Body of pancreas (tissue), 4 donors: ENCODE results near the gene ST3GAL3. TPM values are rescaled to one million over a fixed set of nuclear protein-coding genes. Genes with fewer than 3 reads are reported as not detected.

ENCODE experiments used
- ATAC-seq: fragments of 150-250 bp; one replicate; pipeline ENCODE4 v1.9.1; 2016
- DNase-seq, 4 donors: peaks; one replicate each; pipeline ENCODE4 v3.0.0-alpha.2; 2019
- H3K27ac ChIP-seq, 4 donors: fragments of 200-600 bp; sonication (generic); 1 replicate in 3 of 4; 2 replicates in 1 of 4; pipeline versions ENCODE4 v1.5.1 to v1.6.1; 2016 to 2019; ENCODE audit warnings: mild to moderate bottlenecking in 1 of 4, mixed read lengths in 1 of 4, moderate library complexity in 1 of 4
- H3K27me3 ChIP-seq, 2 donors: fragments of 200-600 bp; sonication (generic); one replicate each; pipeline ENCODE4 v1.6.0; 2016; ENCODE audit warnings: mild to moderate bottlenecking in 1 of 2
- H3K36me3 ChIP-seq, 2 donors: fragments of 200-600 bp; sonication (generic); replicated peaks in 1 of 2; 2 replicates each; pipeline ENCODE4 v1.5.1; 2016; ENCODE audit warnings: low read depth in 2 of 2; ENCODE audit not compliant: insufficient read depth in 1 of 2
- H3K4me1 ChIP-seq: fragments of 200-600 bp; sonication (generic); one replicate; pipeline ENCODE4 v1.6.0; 2016
- H3K4me3 ChIP-seq, 2 donors: fragments of 200-600 bp; sonication (generic); 1 replicate in 1 of 2; 2 replicates in 1 of 2; pipeline ENCODE4 v1.5.1; 2016 to 2019
- H3K9me3 ChIP-seq, 3 donors: fragments of 200-600 bp; sonication (generic); 1 replicate in 2 of 3; 2 replicates in 1 of 3; pipeline ENCODE4 v1.5.1; 2016
- POLR2A ChIP-seq, 3 donors: fragments of 450-650 bp; IDR thresholded peaks; one replicate each; pipeline ENCODE4 v1.6.1; 2016; ENCODE audit warnings: antibody characterized with exemption in 3 of 3, mild to moderate bottlenecking in 2 of 3
- WGBS, 2 donors: methylation state at CpG; one replicate each; pipeline ENCODE4 v1.1.5; 2017; 5-methylcytosine and 5-hydroxymethylcytosine counted together
- intact Hi-C: fragments of 100-400 bp; cut with DNase I; formaldehyde crosslinking; loops from one replicate; pipeline ENCODE4 v1.15.1; 2023
- total RNA-seq, 2 donors: library from RNA; depleted of rRNA; stranded (reverse); fragments of >200 nt; gene quantifications; one replicate each; pipeline ENCODE4 v1.1.0, GENCODE V29; 2016
- TF ChIP-seq, protein P1 (sequence below), 7 experiments: fragments of 450-650 bp in 4 of 7; fragments of 200-600 bp in 3 of 7; sonication (generic) in 3 of 7; IDR thresholded peaks; one replicate each; pipeline ENCODE4 v1.5.1; 2016 to 2019; ENCODE audit warnings: antibody characterized with exemption in 7 of 7

Gene ST3GAL3
- total RNA-seq, 2 donors from 2014 or later = 14.5 to 15.2 TPM

DNA sequence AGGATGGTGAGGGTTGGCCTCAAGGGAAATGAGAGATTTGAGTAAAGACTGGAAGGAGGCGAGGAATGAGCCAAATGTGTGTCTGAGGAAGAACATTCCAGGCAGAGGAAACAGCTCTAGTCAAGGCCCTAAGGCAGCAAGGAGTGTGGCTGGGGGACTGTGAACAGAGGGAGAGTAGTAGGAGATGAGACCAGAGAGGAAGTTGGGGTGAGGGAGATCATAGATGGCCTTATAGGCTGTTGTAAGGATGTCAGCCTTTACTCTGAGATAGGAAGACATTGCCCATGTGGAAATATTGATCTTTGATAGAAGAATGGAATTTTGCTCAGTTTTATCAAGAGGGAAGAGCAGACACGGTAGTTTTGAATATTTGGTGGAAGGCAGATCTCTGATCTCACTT lies 171.1 kb downstream of the ST3GAL3 start:
- WGBS, 2 donors = 72 to 73% methylated on average over 2 of the region's 2 CpGs
- Histone ChIP-seq H3K27ac (no peak overlapping the region), H3K9me3 (no peaks in the 10 kb centered on the region), H3K36me3 (no peaks in the 10 kb centered on the region), H3K27me3 (no peaks in the 10 kb centered on the region), H3K4me3 (no peak overlapping the region), H3K4me1 (no peaks in the 10 kb centered on the region)
- ATAC-seq (no peak), DNase-seq (no peak)
- TF ChIP-seq POLR2A (IDR thresholded peaks at IDR 0.05) = no peak
- TF ChIP-seq, protein P1, sequence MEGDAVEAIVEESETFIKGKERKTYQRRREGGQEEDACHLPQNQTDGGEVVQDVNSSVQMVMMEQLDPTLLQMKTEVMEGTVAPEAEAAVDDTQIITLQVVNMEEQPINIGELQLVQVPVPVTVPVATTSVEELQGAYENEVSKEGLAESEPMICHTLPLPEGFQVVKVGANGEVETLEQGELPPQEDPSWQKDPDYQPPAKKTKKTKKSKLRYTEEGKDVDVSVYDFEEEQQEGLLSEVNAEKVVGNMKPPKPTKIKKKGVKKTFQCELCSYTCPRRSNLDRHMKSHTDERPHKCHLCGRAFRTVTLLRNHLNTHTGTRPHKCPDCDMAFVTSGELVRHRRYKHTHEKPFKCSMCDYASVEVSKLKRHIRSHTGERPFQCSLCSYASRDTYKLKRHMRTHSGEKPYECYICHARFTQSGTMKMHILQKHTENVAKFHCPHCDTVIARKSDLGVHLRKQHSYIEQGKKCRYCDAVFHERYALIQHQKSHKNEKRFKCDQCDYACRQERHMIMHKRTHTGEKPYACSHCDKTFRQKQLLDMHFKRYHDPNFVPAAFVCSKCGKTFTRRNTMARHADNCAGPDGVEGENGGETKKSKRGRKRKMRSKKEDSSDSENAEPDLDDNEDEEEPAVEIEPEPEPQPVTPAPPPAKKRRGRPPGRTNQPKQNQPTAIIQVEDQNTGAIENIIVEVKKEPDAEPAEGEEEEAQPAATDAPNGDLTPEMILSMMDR (IDR thresholded peaks at IDR 0.05) = no peak
- intact Hi-C loops = no loop called here

DNA sequence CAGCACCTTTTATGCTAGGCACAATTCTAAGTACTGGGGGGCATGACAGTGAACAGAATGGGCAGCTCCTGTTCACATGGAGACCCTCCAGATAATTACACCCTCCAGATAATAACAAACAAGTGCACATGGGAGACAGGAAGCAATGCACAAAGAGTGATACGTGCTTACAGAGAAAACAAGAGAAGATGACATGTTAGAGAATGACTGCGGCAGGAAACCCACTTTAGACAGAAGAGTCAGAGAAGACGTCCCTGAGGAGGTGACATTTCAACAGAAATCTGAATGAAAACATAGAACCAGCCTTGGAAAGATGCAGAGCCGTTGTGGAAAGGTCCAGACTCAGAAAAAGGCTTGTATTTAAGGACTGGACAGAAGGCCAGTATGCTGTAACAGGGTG lies 171.5 kb downstream of the ST3GAL3 start:
- H3K4me3 ChIP-seq = no peak overlapping the region
- H3K9me3 ChIP-seq = no peaks in the 10 kb centered on the region
- no peak for TF ChIP-seq POLR2A (IDR thresholded peaks at IDR 0.05)
- TF ChIP-seq, protein P1 (IDR thresholded peaks at IDR 0.05) = no peak
- intact Hi-C loops = no loop called here
- no peaks in the 10 kb centered on the region for H3K27me3 ChIP-seq
- DNase-seq (no peak), ATAC-seq (no peak)
- 85 to 86% methylated on average over 4 of the region's 4 CpGs for WGBS, 2 donors
- no peaks in the 10 kb centered on the region for H3K36me3 ChIP-seq
- no peak overlapping the region for H3K27ac ChIP-seq
- no peaks in the 10 kb centered on the region for H3K4me1 ChIP-seq

DNA sequence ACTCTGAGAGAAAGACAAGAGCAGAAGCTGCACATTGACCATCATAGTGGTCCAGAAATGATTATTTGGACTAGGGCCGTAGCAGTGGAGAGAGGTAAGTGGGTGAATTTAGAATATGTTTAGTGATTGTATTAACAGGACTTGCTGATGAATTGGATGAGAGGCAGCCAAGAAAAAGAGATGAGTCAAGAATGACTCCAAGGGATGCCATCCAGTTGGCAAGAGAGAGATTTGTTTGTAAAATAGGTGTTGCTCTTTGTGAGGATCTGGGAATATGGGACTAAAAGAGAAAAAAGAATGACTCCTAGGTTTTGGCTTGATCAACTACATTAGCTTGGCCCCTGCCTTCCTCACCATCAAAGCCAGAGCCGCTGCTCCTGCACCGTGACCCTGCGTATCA lies 172.1 kb downstream of the ST3GAL3 start:
- no peaks in the 10 kb centered on the region for H3K9me3 ChIP-seq
- WGBS, 2 donors = 92 to 100% methylated on average over 4 of the region's 4 CpGs

DNA sequence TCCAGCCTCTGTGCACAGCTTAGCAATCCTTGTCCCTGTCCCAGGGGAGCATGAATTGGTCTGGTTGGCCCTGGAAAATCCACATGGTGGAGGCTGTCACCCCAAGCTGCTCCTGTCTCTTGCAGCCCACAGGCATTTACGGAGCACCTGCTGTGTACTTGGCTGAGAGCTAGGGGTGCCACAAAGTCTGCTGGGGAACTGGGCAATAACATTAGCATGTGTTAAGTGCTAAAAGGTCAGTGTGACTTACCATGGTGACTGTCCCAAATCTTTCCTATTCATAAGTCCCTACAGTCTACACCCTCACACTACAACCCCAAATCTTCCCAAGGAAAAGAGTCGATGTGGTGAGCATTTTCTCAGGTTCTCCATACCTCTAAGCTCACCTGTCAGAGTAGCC lies 172.7 kb downstream of the ST3GAL3 start:
- intact Hi-C loops = no loop called here

More for the DNA sequence above, 172.1 kb downstream of the ST3GAL3 start:
- no peak for ATAC-seq
- H3K36me3 ChIP-seq = no peaks in the 10 kb centered on the region
- H3K4me1 ChIP-seq = no peaks in the 10 kb centered on the region
- H3K27ac ChIP-seq = no peak overlapping the region
- H3K4me3 ChIP-seq = no peak overlapping the region
- TF ChIP-seq, protein P1 (IDR thresholded peaks at IDR 0.05) = no peak
- no peak for TF ChIP-seq POLR2A (IDR thresholded peaks at IDR 0.05)
- no peak for DNase-seq
- H3K27me3 ChIP-seq = no peaks in the 10 kb centered on the region
- intact Hi-C loops = no loop called here

DNA sequence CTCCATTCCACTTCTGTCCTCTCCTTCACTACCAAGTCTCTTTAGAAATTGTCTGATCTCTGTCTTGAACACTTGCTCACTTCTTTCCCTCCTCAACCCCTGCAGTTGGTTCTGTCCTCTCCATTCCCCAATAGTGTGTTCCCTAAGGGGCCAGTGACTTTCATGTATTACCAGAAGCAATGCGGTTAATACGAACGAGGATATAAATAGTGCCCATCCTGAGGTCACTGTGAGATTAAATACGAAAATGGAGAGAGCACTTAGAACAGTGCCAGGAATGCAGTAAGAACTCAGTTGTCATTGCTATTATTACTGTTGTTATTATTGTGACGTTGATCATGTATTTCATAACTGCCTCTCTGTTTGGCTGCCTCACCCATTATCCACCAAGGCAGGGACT lies 173.3 kb downstream of the ST3GAL3 start:
- TF ChIP-seq, protein P1 (IDR thresholded peaks at IDR 0.05) = no peak
- TF ChIP-seq POLR2A (IDR thresholded peaks at IDR 0.05) = no peak
- Histone ChIP-seq H3K4me1 (no peaks in the 10 kb centered on the region), H3K4me3 (no peak overlapping the region), H3K27me3 (no peaks in the 10 kb centered on the region), H3K36me3 (no peaks in the 10 kb centered on the region), H3K9me3 (no peaks in the 10 kb centered on the region), H3K27ac (no peak overlapping the region)
- intact Hi-C loops = no loop called here
- ATAC-seq (no peak), DNase-seq (no peak)
- 85 to 93% methylated on average over 5 of the region's 5 CpGs for WGBS, 2 donors

More for the DNA sequence above, 172.7 kb downstream of the ST3GAL3 start:
- Histone ChIP-seq H3K4me1 (no peaks in the 10 kb centered on the region), H3K4me3 (no peak overlapping the region), H3K9me3 (no peaks in the 10 kb centered on the region), H3K27me3 (no peaks in the 10 kb centered on the region), H3K27ac (no peak overlapping the region), H3K36me3 (no peaks in the 10 kb centered on the region)
- TF ChIP-seq POLR2A (IDR thresholded peaks at IDR 0.05) = no peak
- TF ChIP-seq, protein P1 (IDR thresholded peaks at IDR 0.05) = no peak
- ATAC-seq (no peak), DNase-seq (no peak)
- 85 to 93% methylated on average over 2 of the region's 2 CpGs for WGBS, 2 donors
